ENCODE results near the gene FXYD4.

FXYD4 gene

GRCh38 chr10:43369921-43370320, 1.5 kb upstream of the FXYD4 start:
- TF ChIP-seq CTCF (conservative IDR thresholded peaks at IDR 0.05; ENCODE audit: low read depth, low read length) = no peak
- H3K4me3 ChIP-seq (ENCODE audit: low read length) = no peak overlapping the region
- DNase-seq (ENCODE audit: low read depth) = no peak

GRCh38 chr10:43370671-43371215, 693 bp upstream of the FXYD4 start:
- TF ChIP-seq CTCF (conservative IDR thresholded peaks at IDR 0.05; ENCODE audit: low read depth, low read length) = no peak

GRCh38 chr10:43372765-43373361, 1.4 kb downstream of the FXYD4 start:
- no peak for TF ChIP-seq CTCF (conservative IDR thresholded peaks at IDR 0.05; ENCODE audit: low read depth, low read length)
- DNase-seq (ENCODE audit: low read depth) = no peak
- H3K4me3 ChIP-seq (ENCODE audit: low read length) = no peak overlapping the region

More at GRCh38 chr10:43370671-43371215, 693 bp upstream of the FXYD4 start:
- H3K4me3 ChIP-seq (ENCODE audit: low read length) = no peak overlapping the region
- no peak for DNase-seq (ENCODE audit: low read depth)

- DNase-seq (ENCODE audit: low read depth) = no peak
- TF ChIP-seq CTCF (conservative IDR thresholded peaks at IDR 0.05; ENCODE audit: low read depth, low read length) = no peak
- H3K4me3 ChIP-seq (ENCODE audit: low read length) = no peak overlapping the region
Measured at GRCh38 chr10:43373461-43373860, 2.0 kb downstream of the FXYD4 start.

- TF ChIP-seq CTCF (conservative IDR thresholded peaks at IDR 0.05; ENCODE audit: low read depth, low read length) = no peak
- DNase-seq (ENCODE audit: low read depth) = no peak
- no peak overlapping the region for H3K4me3 ChIP-seq (ENCODE audit: low read length)
Measured at GRCh38 chr10:43374194-43374593, 2.8 kb downstream of the FXYD4 start.

- no peak for DNase-seq (ENCODE audit: low read depth)
- no peak overlapping the region for H3K4me3 ChIP-seq (ENCODE audit: low read length)
- TF ChIP-seq CTCF (conservative IDR thresholded peaks at IDR 0.05; ENCODE audit: low read depth, low read length) = no peak
Measured at GRCh38 chr10:43375401-43376020, 4.1 kb downstream of the FXYD4 start.

All from retinal pigment epithelial cell (primary cell).